Measurements from ENCODE around the gene RFX3.

The RFX3 gene

DNA sequence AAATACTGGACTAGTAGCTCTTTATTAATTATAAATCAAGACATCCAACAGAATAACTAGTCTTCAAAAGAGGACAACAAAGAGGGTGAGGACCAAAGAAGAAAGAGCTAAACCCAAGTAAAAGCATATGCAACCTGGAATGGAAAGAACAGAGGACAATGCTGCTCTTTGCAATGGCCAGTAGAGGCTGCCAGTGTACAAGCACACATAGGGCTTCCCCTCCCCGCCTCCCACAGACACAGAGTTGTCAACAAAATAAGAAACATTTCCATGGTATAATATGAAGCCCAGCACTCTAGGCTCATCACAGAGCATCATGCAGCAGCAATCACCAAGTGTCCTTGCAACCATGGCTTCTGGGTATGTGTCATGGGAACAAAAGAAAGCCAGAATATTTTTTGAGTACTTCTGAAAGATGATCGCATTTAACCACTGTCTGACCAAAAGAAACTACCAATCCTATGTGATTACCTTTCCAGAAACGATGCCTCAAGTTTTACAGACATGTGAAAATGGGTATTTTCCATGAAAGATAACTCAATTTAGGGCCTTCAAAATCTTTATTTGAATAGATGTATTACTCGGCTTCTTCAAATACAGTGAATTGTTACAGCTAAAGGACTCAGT is 58.1 kb downstream of the RFX3 start:
- ChIA-PET CTCF (interaction anchor here (0.7 to 2.5 kb wide), 25 partner anchors 9 to 899 kb away, joined by 3 to 15 read pairs (median 4); no protein-coding TSS in a partner anchor), POLR2A (no interaction called here)
- TF ChIP-seq, protein P1, sequence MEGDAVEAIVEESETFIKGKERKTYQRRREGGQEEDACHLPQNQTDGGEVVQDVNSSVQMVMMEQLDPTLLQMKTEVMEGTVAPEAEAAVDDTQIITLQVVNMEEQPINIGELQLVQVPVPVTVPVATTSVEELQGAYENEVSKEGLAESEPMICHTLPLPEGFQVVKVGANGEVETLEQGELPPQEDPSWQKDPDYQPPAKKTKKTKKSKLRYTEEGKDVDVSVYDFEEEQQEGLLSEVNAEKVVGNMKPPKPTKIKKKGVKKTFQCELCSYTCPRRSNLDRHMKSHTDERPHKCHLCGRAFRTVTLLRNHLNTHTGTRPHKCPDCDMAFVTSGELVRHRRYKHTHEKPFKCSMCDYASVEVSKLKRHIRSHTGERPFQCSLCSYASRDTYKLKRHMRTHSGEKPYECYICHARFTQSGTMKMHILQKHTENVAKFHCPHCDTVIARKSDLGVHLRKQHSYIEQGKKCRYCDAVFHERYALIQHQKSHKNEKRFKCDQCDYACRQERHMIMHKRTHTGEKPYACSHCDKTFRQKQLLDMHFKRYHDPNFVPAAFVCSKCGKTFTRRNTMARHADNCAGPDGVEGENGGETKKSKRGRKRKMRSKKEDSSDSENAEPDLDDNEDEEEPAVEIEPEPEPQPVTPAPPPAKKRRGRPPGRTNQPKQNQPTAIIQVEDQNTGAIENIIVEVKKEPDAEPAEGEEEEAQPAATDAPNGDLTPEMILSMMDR (IDR thresholded peaks at IDR 0.05; ENCODE audit: control extremely low read depth, extremely low read depth, low read depth, missing control alignments), result peak; percentile 97

DNA sequence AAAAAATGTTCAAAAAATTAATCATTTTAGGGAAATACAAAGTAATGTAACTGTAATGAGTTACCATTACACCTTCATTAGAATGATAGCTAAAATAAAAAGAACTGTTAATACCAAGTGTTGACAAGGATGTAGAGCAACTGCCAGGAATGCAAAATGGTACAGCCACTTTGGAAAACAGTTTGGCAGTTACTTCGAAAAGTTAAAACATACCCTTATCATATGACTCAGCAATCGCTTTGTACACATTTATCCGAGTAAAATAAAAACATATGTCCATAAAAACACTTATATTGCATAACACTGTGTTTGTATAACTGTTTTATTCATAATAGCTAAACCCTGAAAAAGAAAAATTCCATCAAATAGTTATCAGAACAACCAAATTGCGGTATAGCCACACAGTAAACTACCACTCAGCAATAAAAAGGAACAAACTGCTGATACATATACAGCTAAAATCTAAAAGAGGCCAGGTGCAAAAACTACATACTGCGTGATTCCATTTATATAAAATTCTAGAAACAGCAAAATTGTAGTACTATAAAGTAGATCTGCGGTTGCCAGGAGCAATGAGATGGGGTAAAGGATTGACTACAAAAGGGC is 61.7 kb downstream of the RFX3 start:
- TF ChIP-seq, protein P1 (IDR thresholded peaks at IDR 0.05; ENCODE audit: control extremely low read depth, extremely low read depth, low read depth, missing control alignments), result no peak
- POLR2A ChIA-PET, result no interaction called here
- CTCF ChIA-PET, result interaction anchor here (0.9 to 2.0 kb wide), 4 partner anchors 8 to 52 kb away, joined by 3 to 6 read pairs (median 3); no protein-coding TSS in a partner anchor
- DNase-seq (ENCODE audit: extremely low spot score), result no peak

More for the DNA sequence above, 58.1 kb downstream of the RFX3 start:
- DNase-seq (ENCODE audit: extremely low spot score), result peak; percentile 60

DNA sequence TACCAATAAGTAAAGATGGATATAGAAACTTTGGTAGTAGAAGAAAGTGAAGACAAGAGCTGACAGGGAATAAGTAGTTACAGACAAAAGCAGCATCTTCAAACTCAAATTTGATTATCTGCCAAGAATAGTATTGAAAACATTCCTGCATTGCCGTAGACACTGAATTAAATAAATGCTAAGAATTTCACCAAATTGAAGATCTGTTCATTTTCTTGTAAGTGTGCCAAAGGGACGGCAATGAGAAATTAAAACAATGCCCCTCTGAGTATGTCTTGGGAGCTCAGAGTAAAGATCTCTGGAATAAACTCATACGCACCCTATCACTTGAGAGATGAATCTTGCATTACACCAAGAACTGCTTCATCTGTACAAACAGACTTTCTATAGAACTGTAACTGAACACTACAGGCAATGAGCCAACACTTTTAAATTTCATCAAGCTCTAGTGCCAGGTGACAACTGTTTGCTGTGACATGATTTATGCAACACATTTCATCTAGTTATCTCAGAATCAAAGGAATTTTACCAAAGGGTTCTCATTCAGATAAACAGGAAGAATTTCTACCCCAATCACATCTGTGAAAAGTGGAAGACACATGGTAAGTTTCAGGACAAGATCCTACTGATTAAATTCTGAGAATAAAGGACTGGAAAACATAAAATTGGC is 66.9 kb downstream of the RFX3 start:
- no peak for DNase-seq (ENCODE audit: extremely low spot score)
- ChIA-PET CTCF (interaction anchor here (1.2 to 3.8 kb wide), 3 partner anchors 8 to 18 kb away, joined by 3 to 15 read pairs (median 5); no protein-coding TSS in a partner anchor), POLR2A (no interaction called here)
- TF ChIP-seq, protein P1 (IDR thresholded peaks at IDR 0.05; ENCODE audit: control extremely low read depth, extremely low read depth, low read depth, missing control alignments), result no peak

DNA sequence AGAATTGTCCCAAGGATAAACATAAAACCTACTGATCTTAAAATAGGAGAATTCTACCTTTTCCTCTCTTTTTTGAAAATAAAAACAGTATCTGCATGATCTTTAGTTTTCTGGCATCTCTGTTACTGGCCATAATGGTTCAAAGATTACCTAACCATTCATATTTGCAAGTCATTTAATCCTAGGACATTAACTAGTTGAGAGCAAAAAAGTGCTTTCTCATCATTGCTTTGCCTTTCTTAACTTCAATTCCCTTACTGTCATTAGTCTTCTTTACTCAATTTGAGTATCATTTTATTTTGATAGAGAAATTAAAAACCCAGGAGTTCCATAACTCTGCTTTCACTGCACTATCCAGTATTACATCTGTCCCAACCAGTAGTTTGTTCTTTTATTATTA is 68.6 kb downstream of the RFX3 start:
- CTCF ChIA-PET, result interaction anchor here (0.8 to 3.8 kb wide), 2 partner anchors 10 to 1054 kb away, joined by 4 to 15 read pairs; no protein-coding TSS in a partner anchor
- DNase-seq (ENCODE audit: extremely low spot score), result no peak
- POLR2A ChIA-PET, result no interaction called here
- TF ChIP-seq, protein P1 (IDR thresholded peaks at IDR 0.05; ENCODE audit: control extremely low read depth, extremely low read depth, low read depth, missing control alignments), result no peak

DNA sequence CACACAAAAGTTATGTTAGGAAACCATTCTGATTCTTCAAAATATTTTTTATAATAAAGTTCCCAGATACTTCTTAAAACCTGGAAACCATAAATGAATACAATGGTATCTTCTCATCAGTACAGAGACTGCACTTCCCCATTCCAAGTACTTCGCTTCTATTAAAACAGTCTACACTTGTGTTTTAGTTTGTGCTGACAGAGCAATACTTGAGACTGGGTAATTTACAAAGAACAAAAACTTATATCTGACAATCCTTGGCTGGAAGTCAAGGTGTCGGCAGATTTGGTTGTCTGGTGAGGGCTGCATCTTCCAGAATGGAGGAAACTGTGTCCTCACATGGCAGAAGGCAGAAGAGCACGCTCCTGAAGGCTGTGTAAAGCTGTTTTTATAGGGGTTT is 70.1 kb downstream of the RFX3 start:
- ChIA-PET POLR2A (no interaction called here), CTCF (interaction anchor here (1.1 to 3.8 kb wide), 3 partner anchors 12 to 14 kb away, joined by 3 to 15 read pairs (median 10); no protein-coding TSS in a partner anchor)
- DNase-seq (ENCODE audit: extremely low spot score), result no peak
- TF ChIP-seq, protein P1 (IDR thresholded peaks at IDR 0.05; ENCODE audit: control extremely low read depth, extremely low read depth, low read depth, missing control alignments), result no peak

DNA sequence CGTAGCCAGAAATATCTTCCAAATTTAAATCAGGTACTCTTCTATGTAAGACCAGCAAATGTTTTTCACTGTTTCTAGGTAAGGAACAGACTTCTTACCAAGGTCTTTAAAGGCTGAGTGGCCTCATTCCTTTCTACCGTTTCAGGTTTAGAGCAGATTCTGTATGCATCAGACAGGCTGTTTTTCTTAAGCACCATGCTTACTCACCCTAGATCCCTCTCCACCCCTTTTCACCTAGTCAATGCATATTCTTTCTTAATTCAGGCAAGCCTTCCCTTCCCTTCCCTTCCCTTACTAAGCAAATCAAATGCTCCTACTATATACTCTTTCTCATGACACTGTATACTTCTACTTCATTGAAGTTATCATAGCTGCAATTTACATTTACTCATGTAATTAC is 70.7 kb downstream of the RFX3 start:
- DNase-seq (ENCODE audit: extremely low spot score), result no peak
- POLR2A ChIA-PET, result no interaction called here
- CTCF ChIA-PET, result interaction anchor here (1.1 to 2.3 kb wide), 3 partner anchors 12 to 15 kb away, joined by 3 to 10 read pairs (median 3); no protein-coding TSS in a partner anchor
- TF ChIP-seq, protein P1 (IDR thresholded peaks at IDR 0.05; ENCODE audit: control extremely low read depth, extremely low read depth, low read depth, missing control alignments), result no peak

Data from GM10248 (cell line).